GM12801 (cell line): Measurements from ENCODE around the gene RNF150.

Experiments used
- CTCF ChIP-seq: IDR thresholded peaks from one replicate; pipeline ENCODE4 v1.5.1; 2011; ENCODE audit warnings: control low read depth; ENCODE audit not compliant: insufficient read length; ENCODE audit errors: extremely low read depth

RNF150 gene

DNA sequence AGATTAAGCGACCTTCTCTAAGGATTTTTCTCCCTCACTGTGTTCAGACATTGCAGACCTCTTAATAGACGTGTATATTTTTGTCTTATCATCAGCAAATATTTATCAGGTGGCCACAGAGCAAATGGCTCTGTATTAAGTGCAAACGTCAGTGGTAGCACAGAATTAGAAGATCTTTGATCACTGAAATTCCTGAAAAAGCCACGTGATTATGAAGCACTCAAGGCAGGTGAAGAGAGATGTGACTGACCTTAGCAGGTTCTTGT lies 271.2 kb downstream of the RNF150 start:
- no peak for TF ChIP-seq CTCF

DNA sequence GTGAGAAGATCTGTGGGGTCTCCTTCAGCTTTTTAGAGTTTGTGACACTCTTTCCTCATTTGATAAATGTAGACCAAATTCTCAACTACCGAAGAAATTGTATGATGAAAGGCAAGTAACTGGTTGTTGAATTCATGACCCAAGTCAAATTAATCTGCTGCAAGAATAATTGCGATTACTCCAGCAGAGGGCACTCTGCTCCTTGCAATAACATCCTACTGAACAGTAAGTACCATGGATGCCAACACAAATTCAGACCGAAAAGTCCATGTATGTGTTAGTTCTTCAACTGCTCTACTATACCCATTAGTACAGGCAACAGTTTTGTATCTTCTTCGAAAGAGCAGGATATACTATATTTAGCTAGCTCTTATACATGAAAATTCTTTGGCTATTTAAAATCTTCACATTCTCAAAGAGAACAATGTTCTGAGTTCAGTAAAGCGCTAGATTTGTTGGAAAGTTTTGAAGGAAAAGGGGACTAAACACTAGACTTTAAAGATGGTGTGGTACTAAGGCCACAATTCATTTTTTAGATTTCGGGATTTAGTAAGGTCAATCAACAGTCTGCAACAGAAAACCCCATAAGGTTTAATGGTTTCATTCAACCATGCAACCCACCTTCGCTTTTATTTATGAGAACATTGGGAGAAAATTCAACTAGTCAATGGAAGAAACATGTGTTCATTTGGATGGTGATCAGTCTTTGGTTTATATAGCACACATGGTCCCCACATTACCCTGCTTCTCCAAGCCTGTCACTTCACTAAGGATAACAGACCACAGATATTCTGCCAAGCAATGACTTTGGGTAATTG lies 271.7 kb downstream of the RNF150 start:
- TF ChIP-seq CTCF: no peak

DNA sequence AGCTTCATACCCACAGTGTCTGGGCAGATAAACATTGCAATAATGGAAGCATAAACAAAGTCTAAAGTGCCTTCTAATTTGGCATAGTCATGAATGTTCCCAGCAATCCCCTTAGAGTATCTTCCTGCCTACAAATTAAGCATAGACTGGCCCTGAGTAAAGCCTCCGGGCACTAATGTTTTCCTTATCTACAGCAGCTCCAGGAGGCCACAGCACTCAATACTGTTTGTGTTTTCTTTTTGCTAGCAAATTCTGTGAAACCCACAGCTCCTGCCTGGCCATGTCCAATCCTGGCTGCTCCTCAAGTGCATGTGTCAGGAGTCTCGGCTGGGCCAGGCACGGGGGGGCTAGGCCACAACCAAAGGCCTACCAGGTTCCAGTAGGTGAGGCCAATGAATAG lies 274.4 kb downstream of the RNF150 start:
- TF ChIP-seq CTCF: no peak

DNA sequence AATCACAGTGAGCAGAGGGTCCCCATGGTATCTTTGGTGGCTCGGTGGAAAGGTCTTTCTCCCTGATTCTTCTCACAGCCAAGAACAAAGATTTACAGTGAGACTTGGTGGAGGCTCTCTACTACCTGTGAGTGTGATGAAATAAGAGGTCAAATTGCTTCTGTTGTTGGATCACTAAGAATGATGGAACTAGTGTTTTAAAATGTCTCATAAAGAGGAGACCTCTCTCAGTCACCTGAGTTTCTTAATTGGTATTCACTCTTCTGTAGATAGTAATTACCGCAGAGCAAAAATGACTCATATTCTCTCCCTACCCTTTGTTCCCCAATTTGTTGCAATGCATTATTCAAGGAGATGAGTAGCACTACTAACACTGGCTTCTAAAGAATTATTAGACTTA lies 276.2 kb downstream of the RNF150 start:
- no peak for TF ChIP-seq CTCF

DNA sequence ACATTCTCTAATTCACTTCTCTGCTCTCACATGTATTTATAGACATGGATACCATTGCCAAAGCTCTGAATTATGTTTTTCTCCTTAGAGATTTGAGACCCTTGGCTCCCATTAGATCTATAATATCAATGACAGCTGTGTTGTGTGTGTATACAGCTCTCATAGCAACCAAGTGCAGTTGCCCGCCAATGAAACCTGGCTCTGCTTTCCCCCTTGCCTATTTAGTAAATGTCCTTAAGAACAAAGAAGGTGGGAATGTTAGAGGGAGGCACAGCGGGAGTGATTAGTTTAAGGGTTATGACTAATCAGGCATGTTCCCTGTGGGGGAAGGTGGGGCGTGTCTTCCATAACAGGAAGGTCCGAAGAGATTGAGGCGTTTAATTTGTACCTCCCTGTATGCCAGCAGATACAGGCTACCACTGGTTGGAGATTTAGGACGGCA lies 276.6 kb downstream of the RNF150 start:
- TF ChIP-seq CTCF: no peak

- no peak for TF ChIP-seq CTCF
Measured at GRCh38 chr4:140854168-140854567, 279.1 kb downstream of the RNF150 start.

GRCh38 chr4:140851804-140852203 lies 281.5 kb downstream of the RNF150 start:
- TF ChIP-seq CTCF: no peak
